GM13977 (cell line): ENCODE results near the gene TINAGL1.

ENCODE experiments used
- DNase-seq: peaks from one replicate; pipeline ENCODE4 v3.0.0; 2012; ENCODE audit warnings: low spot score
- in situ Hi-C: fragments of 300-500 bp; cut with MboI; formaldehyde crosslinking; loops from one replicate; pipeline ENCODE4 v1.12.0; 2022; ENCODE audit warnings: low sequenced_read_pairs, low pct_unique_long_range_greater_than_20kb, mixed read lengths, inconsistent platforms; ENCODE audit not compliant: unreplicated experiment
- TF ChIP-seq, protein P1 (sequence below): IDR thresholded peaks from 2 replicates; pipeline ENCODE4 v1.5.1; 2012; ENCODE audit warnings: mild to moderate bottlenecking, control low read depth; ENCODE audit not compliant: insufficient read depth; ENCODE audit errors: extremely low read depth, missing control alignments

The TINAGL1 gene

DNA sequence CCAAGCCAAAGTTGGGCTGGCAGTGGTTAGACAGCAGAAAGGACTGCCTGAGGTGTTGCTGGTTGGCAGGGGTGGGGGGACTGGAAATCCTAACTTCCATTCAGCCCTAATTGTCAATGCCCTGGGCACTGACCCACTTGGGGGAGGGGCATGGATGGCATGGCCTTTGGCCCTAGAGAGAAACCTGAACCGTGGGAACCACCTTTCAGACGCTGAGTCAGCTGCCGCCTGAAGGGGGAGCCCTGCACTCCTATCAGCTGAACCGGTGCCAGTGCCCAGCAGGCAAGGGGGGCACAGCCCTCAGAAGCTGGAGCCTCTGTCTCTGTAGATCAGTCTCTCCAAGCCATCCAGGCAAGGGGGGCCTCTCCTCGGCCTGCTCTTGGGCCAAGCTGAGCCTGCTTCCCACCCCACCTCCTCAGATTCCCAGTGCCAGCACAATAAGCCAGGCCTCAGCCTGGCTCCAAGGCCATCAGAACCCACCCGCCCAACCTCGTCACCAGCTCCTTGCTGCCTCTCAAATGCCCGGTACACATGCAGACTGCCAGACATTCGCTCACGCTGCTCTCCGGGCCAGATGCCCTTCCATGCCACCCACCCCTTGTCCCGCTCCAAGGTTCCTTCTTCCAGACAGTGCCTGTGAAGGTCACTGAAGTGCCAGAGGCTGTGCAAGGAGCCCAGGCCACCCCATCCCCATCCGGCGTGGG, 11.6 kb downstream of the TINAGL1 start:
- in situ Hi-C loops: no loop called here
- DNase-seq: peak; percentile 89
- TF ChIP-seq, protein P1, sequence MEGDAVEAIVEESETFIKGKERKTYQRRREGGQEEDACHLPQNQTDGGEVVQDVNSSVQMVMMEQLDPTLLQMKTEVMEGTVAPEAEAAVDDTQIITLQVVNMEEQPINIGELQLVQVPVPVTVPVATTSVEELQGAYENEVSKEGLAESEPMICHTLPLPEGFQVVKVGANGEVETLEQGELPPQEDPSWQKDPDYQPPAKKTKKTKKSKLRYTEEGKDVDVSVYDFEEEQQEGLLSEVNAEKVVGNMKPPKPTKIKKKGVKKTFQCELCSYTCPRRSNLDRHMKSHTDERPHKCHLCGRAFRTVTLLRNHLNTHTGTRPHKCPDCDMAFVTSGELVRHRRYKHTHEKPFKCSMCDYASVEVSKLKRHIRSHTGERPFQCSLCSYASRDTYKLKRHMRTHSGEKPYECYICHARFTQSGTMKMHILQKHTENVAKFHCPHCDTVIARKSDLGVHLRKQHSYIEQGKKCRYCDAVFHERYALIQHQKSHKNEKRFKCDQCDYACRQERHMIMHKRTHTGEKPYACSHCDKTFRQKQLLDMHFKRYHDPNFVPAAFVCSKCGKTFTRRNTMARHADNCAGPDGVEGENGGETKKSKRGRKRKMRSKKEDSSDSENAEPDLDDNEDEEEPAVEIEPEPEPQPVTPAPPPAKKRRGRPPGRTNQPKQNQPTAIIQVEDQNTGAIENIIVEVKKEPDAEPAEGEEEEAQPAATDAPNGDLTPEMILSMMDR: peak; percentile 84

DNA sequence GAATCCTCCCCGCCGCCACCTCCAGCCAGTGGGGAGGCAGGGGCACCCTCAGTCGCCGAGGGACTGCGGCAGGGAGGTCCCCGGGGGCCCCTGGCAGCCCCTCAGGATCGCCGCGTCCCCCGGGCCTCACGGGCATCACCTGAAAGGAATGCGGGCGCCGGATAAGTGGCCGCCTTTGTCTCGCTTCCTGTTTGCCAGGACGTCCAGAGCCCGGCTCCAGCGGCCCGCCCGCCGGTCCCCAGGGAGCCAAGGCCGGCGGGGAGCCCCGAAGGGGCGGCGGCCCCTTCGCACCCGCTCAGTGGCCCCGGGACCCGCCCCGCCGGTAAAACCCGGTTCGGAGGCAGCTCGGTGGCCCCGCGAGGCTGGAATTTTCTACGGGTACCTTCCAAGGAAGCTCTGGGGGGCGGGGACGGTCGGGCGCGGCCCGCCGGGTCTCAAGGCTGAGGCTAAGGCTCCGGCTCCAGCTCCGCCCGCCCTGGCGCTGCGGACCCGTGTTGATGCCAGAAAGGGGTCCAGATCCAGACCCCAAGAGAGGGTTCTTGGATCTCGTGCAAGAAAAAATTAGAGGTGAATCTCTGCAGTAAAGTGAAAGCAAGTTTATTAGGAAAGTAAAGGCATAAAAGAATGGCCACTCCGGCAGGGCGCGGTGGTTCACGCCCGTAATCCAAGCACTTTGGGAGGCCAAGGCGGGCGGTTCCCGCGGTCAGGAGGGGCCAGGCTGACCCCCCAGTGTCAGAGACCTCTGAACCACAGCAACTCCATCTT, 12.6 kb downstream of the TINAGL1 start:
- in situ Hi-C loops: no loop called here
- DNase-seq: no peak
- TF ChIP-seq, protein P1: no peak

DNA sequence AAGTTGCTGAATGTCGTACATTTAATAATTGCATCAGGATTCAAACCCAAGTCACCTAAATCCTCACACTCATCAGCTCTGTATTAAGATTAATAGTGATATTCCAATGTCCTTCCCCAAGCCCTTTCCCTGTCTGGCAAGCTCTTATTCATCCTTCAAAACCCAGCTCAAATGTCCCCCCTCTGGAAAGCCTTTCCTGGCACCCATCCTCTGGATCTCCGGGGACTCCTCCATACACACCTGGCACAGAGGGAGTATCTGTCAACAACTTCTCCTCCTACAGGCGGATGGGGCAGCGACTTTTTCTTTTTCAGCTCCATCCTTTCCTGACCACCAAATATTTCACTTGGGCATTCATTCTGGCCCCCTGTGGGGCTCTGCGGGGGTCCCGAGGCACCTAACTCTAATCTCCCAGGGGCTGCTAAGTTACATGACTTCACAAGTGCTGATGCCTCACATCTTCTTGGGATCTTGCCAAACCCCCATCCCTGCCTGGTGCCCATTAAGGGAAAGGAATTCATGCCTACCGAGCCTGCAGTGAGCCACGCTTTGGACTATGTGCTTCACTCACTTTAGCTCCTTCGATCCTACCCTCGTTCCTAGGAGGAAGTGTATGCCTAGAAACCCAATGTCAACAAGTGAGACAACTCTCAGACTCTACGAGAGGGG, 15.2 kb downstream of the TINAGL1 start:
- TF ChIP-seq, protein P1: no peak
- in situ Hi-C loops: no loop called here
- no peak for DNase-seq

DNA sequence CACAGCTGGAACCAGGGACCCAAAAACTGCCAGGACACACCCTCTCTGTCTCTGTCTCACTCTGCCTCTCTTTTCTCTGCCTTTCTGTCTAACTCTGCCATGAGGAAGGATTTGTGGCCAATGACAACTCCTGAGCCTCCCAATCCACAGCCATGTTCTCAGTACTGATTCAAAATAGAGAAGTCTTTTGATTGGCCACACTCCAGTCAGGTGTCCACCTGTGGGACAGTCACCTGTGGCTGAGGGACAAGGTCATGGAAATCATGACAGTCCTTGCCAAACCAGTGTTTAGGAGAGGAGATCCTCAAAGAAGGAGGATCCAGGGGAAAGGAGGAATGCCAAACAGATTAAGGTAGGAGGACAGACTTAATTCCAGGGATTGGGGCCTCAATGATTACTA, 15.8 kb downstream of the TINAGL1 start:
- in situ Hi-C loops: no loop called here
- TF ChIP-seq, protein P1: no peak
- no peak for DNase-seq

DNA sequence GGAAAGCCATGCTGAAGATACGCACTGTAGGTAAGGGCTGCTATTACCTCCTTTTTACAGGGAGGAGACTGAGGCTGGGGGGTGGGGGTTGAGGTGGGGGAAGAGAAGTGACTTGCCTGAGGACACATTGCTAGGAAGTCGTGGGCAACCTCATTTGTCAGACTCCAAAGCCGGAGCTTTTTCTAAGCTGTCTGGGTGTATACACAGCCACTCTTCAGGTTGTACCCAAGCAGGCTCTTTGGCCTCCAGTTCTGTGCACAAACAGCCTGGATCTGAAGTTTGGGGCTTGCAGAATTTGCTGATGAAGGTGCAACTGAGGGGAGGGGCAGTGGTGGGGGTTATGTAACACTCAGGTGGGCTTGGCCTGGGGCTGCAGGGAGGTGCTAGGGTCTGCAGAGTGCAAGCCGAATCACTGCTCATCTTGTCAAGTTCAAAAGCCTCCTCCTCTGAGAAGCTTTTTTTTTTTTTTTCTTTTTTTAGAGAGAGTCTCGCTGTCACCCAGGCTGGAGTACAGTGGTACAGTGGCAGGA, 16.9 kb downstream of the TINAGL1 start:
- DNase-seq: no peak
- TF ChIP-seq, protein P1: no peak
- in situ Hi-C loops: no loop called here

DNA sequence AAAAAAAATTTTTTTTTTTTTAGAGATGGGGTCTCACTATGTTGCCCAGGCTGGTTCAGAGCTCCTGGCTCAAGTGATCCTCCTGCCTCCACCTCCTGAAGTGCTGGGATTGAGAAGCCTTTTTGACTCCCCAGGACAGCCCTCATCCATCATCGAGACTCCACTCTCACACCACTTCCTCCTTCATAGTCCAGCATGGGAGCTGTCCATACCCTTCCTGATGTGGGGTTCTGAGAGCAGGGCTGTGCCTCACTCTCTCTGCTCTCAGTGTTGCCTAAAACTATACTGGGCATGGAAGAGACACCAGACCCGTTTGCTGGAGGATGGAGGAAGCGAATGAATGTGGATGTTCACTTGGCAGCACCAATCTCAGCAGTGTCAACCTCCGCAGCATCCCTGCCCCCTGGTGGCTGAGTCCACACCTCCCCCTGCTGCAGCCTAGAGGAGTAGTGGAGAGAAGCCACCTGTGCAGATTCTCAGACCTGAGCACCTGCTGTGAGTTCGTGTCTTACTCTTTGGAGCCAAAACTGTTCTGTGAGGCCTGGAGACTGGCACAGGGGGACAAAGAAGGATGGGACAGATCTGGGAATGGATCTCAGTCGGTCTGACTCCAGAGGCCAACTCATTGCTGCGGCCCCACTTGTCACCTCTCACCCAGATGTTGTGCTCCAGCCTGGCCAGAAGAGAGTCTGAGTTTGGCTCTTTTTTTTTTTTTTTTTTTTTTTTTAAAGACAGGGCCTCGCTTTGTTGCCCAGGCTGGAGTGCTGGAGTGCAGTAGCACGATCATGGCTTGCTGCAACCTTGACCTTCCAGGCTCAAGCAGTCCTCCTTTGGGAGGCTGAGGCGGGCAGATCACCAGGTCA, 17.7 kb downstream of the TINAGL1 start:
- in situ Hi-C loops: no loop called here
- DNase-seq: peak; percentile 77
- TF ChIP-seq, protein P1: peak; percentile 92
